Forelimb muscle (tissue), 1 donor: ENCODE measurements around the gene ECPAS. TPM values are rescaled to one million over a fixed set of nuclear protein-coding genes. Genes with fewer than 3 reads are reported as not detected.
"Not testable (repeated sequence)": the region's sequence is repeated elsewhere in the genome, so short reads cannot be mapped to it uniquely, and the experiment has no call there.

Experiments
- DNase-seq: peaks from one replicate; pipeline ENCODE4 v3.0.0-alpha.2; 2013; ENCODE audit warnings: low read depth
- polyA plus RNA-seq: library from polyadenylated mRNA; unstranded; fragments of 120-200 nt; gene quantifications from one replicate; pipeline ENCODE4 v1.2.1, GENCODE V29; 2013; ENCODE audit not compliant: insufficient read length

The ECPAS gene
- polyA plus RNA-seq, 1 donor: 165 TPM

DNA sequence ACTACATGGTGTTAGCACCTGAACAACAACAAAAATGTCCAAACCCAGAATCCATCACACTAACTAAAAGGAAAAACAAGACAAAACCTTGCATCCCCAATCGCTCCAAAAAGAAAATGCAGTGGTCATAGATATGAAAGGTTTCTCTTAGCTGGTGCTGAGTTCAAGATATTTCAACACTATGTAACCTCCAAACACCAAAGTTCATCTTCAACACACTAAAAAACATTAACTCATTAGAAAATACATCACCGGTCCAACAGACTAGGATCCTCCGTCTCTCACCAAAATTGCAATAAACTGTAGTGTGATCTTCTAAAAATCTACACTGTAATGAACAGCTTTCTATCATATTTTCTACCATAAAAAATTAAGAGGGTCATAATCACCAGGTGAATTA lies 60.8 kb downstream of the ECPAS start:
- no peak for DNase-seq

DNA sequence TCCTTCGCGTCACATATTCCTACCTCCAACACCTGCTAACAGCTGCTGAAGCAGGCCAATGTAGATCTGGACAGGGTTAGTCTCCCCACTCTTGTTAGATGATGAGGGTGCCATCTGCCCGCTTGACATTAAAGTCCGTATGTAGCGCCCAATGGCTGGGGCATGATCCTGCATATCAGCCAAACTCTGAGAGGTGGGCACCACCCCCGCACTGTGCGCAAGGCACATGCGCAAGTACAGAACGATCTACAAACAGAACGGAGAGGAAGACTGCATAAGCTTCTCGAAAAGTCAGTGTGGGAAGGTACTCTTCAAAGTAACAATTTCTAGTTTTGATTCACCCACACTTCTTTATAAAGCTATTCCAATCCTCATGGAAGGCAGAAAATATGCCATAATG lies 69.8 kb downstream of the ECPAS start:
- no peak for DNase-seq

DNA sequence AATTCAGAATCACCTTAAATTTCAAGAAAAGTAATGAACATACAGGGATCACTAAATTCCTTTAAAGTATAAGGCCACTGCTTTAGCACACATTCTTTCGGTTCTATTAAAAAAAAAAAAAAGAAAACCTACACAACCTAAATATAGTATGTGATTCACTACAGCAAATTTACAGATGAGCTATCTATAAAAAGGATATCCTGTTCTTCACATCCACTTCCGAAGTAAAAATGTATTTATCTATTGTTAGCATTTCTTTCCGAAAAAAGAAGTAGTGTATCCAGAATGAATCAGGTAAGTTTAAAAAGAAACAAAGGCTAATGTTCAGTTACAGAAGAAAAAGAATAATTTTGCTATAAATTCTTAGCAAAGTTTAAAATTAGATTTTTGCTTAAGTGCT lies 70.2 kb downstream of the ECPAS start:
- DNase-seq: no peak

DNA sequence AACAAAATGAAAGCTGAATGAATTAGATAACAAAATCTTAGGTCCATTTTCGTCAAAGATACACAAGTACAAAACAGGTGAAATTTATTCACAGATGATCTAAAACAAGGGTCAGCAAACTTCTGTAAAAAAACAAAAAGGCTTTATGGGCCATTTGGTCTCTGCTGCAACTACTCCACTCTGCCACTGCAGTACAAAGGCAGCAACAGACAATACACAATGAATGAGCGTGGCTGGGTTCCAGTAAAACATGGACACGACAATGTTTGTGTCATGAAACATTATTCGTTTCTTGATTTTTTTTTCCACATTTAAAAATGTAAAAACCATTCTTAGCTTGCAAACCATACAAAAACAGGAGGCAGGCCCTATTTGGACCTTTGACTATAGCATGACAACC lies 71.9 kb downstream of the ECPAS start:
- no peak for DNase-seq

DNA sequence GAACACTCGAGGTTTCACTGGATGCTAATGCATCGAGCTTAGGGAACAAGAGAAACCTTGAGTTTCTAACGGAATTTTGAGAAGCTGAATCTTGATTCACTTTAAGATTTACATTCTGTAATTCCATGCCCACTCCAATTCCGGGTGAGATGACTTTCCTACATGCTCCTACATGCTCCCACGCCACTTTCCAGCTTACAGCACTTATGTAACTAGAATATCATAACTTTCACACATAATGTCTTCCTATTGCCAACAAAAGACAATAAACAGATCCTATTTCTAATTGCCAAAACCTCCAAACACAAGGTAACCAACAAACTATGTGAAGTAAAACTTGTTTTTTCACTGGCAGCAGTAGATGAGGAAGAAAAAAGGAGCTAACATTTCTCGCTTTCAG lies 72.9 kb downstream of the ECPAS start:
- DNase-seq: no peak

DNA sequence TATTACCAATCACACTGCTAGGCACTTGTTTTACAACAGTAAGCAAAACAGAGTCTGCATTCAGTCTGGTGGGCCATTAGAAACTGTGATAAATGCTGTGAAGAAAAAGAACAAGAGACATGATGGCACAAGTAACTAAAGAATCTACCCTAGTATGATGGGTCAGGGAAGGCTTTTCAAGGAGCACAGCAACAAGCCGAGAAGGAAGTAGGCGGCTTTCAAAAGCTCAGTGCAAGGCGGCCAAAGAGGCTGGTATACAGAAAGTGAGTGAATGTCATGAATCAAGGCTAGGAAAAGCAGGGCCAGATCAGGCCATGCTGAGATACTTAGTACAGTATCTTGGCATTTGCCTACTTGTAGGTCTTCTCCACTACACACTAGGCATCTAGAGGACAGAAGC lies 76.4 kb downstream of the ECPAS start:
- no peak for DNase-seq

DNA sequence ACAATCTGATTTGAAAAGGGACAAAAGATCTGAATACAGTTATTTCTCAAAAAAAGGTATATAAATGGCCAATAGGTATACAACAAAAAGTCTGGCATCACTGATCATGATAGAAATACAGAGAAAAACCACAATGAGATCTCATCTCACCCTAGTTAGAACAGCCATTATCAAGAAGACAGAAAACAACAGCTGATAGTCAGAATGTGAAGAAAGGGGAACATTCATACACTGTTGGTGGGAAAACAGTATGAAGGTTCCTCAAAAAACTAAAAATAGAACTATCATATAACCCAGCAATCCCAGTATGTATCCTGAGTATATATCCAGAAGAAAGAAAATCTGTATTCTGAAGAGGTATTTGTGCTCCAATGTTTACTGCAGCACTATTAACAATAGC lies 78.5 kb downstream of the ECPAS start:
- no peak for DNase-seq

DNA sequence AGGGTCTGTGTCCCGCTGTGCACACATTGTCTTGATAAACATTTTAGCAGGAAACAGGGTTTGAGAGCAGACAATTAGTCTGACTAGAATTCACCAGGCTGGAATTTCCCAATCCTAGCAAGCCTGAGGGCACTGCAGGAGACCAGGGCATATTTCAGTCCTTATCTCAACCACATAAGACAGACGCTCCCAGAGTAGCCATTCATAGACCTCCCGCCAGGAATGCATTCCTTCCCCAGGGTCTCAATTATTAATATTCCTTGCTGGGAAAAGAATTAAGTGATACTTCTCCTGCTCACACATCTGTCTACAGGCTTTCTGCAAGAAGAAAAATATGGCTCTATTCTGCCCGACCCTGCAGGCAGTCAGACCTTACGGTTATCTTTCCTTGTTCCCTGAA lies 82.7 kb downstream of the ECPAS start:
- DNase-seq: not testable (repeated sequence)

DNA sequence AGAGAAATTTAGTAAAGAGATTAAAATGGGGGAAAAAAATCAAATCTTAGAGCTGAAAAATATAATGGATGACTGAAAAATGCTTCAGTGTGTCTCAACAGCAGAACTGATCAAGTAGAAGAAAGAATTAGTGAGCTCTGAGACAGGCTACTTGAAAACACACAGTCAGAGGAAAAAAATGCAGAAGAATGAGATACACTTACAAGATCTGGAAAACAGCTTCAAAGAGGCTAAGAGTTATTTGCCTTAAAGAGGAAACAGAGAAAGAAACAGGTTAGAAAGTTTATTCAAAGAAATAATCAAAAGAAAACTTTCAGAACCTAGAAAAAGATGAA lies 83.7 kb downstream of the ECPAS start:
- DNase-seq: no peak

DNA sequence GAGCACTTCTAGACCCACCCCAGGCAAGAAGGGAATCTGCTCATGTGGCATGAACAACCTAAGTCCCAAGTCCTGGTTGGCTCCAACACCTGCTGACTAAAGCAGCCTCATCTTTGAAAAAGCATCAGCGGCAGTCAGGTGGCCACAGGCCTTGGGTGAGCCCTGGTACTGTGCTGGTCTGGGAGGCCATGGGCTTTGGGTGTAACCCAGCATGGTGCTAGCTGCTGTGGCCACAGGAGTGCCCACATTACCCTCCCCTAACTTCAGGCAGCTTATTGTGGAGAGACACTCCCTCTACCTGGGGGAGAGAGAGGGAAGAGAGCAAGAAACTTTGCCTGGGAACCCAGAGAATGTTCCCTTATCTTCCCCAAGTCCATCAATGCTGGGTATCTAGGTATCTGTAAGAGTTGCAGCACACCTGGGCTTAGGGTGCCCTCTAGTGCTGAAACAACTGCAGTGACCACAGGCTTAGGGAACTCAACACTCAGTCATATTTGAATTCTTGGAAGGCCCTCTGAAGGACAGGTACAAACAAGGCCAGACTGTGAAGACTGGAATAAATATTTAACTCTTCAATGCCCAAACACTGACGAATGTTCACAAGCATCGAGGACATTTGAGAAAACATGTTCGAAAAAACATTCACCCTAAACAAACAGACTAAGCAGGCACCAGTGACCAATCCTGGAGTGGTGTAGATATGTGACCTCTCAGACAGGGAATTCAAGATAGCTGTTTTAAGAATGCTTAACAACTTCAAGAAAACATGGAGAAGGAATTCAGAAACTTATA lies 84.2 kb downstream of the ECPAS start:
- DNase-seq: no peak

DNA sequence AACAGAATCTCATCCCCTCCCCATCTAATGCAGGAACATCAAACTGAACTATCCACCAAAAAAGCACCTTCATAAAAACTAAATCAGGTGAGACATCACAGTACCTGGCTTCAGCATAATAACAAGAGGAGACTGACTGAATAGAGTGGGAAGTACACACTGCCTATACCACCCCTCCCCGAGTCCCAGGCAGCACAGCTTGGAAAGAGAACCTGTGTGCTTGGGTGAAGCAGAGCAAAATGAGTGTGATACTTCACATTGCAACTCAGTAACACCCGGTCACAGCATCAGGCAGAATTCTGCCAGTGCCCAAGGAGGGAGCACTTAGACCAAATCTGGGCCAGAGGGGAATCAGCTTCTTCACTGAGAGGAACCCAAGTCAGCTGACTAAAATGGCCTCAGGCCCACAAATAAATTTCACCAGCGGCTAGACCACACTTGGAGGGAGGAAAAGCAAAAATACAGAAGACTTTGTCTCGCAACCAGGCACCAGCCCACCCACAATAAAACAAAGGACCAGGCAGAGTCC lies 84.9 kb downstream of the ECPAS start:
- DNase-seq: no peak

DNA sequence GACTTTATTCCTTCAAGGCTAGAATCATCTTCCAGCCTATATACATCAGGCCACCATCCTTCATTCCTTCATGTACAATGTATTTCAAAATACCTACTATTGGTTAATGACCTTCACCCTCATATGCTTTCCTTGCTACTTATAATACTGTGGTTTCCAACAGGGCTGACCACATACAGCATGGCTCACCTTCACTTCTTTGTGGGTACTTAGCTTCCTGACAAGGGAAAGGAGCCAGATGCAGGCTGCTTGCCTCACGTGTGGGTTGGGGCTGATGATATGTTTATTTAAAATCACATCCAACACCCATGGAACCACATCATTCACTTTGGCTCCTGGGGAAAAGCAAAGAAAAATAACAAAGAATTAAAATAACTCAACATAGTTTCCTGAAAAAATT lies 90.2 kb downstream of the ECPAS start:
- no peak for DNase-seq

DNA sequence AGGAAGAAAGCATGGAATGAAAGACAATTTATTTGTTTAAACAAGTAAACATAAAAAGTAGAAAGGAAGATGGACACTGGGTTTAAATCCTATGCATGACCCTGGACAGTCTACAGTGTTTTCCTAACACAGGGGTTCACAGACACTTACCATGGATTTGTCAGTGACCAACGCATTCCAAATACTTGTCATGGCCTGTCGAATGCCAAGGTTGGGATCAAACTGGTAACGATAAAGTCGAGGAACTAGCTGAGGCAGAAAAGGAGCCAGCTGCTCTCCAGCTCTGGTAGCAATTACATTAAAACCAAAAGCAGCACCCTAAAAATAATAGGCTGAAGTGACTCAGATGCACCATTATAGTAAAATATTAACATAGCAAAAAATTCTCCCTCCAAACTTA lies 94.8 kb downstream of the ECPAS start:
- no peak for DNase-seq

DNA sequence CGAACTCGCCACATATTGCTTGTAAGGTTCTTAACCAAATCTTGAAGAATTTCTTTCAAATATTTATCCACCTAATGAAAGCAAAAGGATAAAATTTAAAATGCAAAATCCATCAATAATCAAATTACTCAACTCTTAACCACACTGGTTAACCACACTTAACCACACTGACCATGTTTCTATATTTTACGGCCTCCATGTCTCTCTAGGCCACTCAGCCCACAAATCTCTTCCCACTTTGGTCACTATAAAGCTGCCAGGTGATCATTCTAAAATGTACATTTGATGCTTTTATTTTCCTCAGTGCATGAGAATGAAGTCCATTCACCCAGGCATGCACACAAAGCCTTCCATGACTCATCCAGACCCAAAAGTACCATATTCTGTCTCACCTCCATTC lies 97.8 kb downstream of the ECPAS start:
- no peak for DNase-seq

DNA sequence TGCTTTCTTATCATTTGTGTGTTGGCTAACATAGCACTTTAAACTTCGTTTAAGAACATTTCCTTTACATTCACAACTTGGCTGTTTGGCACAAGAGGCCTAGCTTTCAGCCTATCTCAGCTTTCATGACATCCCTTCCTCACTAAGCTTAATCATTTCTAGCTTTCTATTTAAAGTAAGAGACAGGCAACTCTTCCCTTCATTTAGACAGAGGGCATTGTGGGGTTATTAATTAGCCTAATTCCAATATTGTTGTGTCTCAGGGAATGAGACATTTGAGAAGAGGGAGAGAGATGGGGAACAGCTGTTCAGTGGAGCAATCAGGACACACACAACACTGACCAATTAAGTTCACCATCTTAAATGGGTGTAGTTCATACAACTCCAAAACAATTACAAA lies 103.2 kb downstream of the ECPAS start:
- no peak for DNase-seq

DNA sequence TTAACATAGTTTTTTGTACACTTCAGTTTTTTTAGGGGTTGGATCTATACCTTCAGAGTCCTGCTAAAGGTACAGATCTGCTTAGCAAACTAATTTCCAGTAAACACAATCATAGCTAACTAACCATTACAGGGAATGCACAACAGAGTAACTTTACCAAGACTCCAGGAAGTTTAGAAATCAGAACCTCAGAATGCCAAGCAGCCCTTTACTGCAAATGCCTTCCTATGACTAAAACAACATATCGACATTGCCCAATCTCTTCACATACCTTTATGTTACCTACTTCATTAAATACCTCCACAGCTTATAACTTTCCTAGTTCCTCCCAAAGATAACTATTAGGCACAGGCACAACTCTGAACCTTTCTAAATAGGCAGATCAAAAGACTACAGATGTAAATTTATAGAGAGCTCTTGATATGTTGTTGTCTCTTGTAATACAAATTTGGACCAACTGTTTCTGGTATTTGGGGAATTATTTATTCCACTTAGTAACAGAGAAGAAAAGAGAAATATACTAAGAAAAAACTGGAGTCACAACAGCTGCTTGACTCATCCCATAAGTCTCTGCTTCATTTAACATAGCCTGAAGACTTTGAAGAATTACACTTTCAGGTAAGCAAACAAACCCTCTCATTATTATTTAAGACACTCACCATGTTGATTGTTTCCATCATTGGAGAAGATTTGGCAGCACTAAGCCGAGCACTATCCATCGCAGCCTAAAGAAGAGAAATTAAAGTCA lies 108.2 kb downstream of the ECPAS start:
- no peak for DNase-seq

DNA sequence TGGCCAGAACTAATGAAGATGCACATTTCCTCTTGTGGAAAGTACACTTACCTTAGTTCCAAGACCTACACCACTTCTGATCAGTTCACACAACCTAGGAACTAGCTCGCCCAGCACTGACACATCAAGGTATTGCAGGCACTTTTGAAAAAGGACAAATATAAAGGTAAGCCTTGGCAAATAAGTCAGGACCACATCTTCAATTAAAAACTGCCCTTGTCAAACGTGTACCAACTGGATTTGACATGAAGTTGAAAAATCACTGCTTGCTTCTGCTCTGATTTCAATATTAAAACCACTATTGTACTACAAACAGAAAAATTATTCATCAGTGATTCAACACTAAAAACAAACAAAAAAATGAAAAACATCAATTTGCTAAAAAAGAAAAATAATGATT lies 109.1 kb downstream of the ECPAS start:
- DNase-seq: no peak

DNA sequence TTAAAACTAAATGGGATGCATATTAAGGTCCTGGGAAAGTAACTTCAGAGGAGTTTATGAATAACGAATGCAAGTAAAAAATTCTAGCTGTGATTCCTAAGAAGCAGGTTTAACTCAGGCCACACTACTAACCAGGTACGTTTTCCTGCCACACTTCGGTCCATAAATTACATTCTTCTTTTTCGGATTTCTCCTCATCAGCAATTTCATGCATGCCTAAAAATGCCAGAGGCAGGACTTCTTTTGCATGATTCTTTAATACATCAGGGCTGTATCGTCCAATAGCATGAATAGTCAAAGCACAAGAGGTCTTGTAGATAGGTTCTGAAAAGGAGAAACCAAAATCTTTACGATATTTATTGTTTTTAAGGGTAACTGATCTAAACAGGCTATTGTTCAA lies 111.9 kb downstream of the ECPAS start:
- DNase-seq: no peak

DNA sequence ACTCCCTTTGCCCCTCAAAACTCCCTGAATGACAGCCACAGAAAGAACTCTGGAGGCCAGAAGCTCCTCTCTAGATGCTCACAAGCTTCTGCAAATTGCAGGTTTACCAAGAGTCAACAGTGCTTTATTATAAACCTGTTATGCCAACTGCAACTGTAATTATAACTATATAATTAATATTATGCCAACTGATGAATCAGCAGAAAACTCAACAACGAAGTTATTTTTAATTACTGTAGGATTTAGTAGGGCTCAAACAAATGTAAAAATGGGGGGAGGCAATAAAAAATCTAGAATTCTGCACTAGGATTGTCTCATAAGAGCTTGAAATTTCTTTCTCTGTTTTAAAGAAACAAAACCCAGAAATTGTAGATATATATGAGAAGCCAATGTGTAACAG lies 117.2 kb downstream of the ECPAS start:
- DNase-seq: no peak

DNA sequence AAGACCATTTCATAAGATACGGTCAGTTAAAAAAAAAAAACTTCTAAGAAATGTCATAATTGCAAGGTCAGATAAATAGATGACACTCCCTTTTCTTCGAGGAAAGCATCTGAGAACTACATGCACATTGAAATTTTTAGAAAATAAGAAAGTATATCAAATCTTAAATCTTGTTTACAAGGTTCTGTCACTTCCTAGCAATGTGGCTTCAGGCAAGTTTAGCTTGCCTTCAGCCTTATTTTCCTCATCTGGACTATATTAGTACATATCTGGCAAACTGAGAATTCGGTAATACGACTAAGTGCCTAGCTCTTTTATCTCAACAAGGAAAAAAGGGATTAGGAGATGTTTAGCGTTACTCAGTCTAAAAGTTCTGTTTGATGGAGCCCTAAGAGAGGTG lies 121.7 kb downstream of the ECPAS start:
- DNase-seq: no peak

DNA sequence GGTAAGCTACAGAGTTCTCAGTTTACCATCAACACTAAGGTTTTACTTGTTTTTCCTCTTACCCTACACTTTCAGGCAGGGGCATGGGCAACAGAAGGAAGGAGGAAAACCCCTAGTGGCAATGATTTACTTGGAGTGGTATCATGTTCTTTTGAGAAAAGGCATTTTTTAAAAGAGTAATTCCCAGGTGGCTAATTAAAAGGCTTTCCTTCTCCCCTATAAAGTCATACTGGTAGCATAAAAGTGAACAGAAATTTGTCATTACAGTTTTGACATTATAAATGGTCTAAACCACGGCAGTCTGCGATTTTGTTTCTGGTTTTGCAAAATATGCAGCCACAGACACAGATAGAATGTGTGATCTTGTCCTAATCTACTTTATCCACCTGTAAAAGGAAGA lies 123.3 kb downstream of the ECPAS start:
- DNase-seq: no peak

DNA sequence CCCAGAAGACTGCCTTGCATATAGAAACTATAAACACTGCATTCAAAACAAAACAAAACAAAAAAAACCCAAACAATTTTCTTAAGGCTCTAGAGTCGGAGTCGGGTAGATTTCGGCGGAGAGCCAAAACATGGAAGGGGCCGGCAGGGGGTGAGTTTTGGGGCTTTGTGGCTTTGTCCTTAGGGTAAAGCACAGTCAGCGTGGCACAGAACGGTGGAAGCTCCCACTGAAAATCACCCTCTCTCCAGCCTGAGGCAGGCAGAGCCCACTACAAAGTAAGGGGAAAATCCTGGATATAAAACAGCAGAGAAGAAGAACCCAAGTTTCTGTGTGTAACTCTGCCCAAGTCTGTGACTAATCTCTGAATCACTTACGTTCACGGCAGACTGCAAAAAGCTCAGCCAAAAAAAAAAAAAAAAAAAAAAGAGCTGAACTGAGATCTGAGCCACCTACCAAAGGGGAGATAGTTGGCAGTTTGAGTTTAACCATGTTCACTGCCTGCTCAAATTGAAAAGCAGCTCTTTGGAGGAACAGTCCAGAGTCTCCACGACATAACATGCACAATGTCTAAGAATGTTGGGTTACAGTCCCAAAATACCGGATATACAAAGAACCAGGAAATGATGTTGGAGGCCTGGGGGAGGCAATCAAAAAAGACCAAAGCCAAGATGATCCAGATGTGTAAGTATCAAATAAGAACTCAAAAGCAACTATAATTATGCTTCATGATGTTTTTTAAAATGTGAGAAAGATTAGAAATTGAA lies 127.5 kb downstream of the ECPAS start:
- DNase-seq: peak; percentile 14

DNA sequence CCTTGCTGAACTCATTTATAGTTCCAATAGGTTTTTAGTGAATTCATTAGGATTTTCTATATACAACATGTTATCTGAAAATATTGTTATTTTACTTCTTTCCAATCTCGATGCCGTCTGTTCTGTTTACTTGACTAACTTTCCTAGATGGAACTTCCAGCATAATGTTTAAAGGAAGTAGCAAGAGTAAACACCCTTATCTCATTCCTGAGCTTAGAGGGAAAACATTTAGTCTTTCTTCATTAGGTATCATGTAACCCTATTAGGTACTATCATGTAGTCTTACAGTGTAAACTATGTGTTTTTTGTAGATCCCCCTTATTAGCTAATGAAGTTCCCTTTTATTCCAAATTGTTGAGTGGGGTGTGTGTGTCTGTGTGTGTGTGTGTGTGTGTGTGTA lies 131.6 kb downstream of the ECPAS start:
- no peak for DNase-seq
